Brain microvascular endothelial cell (primary cell): ENCODE measurements around the gene LRRC38.

Experiments
- DNase-seq: peaks from one replicate; pipeline ENCODE4 v3.0.0-alpha.2; 2020
- H3K27ac ChIP-seq: fragments of 250-450 bp; sonication (Bioruptor Pico); 2 replicates; pipeline ENCODE4 v1.5.1; 2020; ENCODE audit warnings: mild to moderate bottlenecking, moderate library complexity
- H3K27me3 ChIP-seq: fragments of 250-450 bp; sonication (Bioruptor Pico); replicated peaks from 2 replicates; pipeline ENCODE4 v1.5.1; 2020; ENCODE audit warnings: mild to moderate bottlenecking
- H3K36me3 ChIP-seq: fragments of 250-450 bp; sonication (Bioruptor Pico); replicated peaks from 2 replicates; pipeline ENCODE4 v1.5.1; 2020; ENCODE audit warnings: mild to moderate bottlenecking
- H3K4me3 ChIP-seq: 2 replicates; pipeline ENCODE4 v1.5.1; 2011; ENCODE audit warnings: low read depth, mild to moderate bottlenecking, control low read depth, low read length, moderate library complexity
- CTCF ChIP-seq: IDR thresholded peaks from 2 replicates; pipeline ENCODE4 v1.5.1; 2011; ENCODE audit warnings: low read depth, mild to moderate bottlenecking, moderate library complexity, low read length, control low read depth, inconsistent platforms; ENCODE audit errors: missing control alignments
- in situ Hi-C: cut with HindIII; loops from 2 replicates; pipeline ENCODE4 v1.10.0; 2017; ENCODE audit warnings: low sequenced_read_pairs, low pct_ligation_motif_present

Gene LRRC38

GRCh38 chr1:13487957-13488356 is 25.8 kb downstream of the LRRC38 start:
- Histone ChIP-seq H3K27ac (no peak overlapping the region), H3K36me3 (no peaks in the 10 kb centered on the region), H3K4me3 (no peak overlapping the region), H3K27me3 (no peaks in the 10 kb centered on the region)
- DNase-seq: no peak
- TF ChIP-seq CTCF: no peak
- in situ Hi-C loops: no loop called here

- in situ Hi-C loops: no loop called here
- H3K27me3 ChIP-seq: no peaks in the 10 kb centered on the region
- no peak for TF ChIP-seq CTCF
Observed at GRCh38 chr1:13487143-13487868, 26.5 kb downstream of the LRRC38 start.

GRCh38 chr1:13483946-13484345 is 29.9 kb downstream of the LRRC38 start:
- H3K36me3 ChIP-seq: no peaks in the 10 kb centered on the region
- no peak overlapping the region for H3K4me3 ChIP-seq
- H3K27ac ChIP-seq: no peak overlapping the region
- in situ Hi-C loops: no loop called here
- no peak for DNase-seq
- no peak for TF ChIP-seq CTCF
- no peaks in the 10 kb centered on the region for H3K27me3 ChIP-seq

More at GRCh38 chr1:13487143-13487868, 26.5 kb downstream of the LRRC38 start:
- no peak overlapping the region for H3K27ac ChIP-seq
- no peaks in the 10 kb centered on the region for H3K36me3 ChIP-seq
- no peak for DNase-seq
- no peak overlapping the region for H3K4me3 ChIP-seq

GRCh38 chr1:13482600-13482999 is 31.2 kb downstream of the LRRC38 start:
- in situ Hi-C loops: no loop called here
- no peak for DNase-seq
- H3K36me3 ChIP-seq: no peaks in the 10 kb centered on the region
- no peak overlapping the region for H3K27ac ChIP-seq
- no peaks in the 10 kb centered on the region for H3K27me3 ChIP-seq
- no peak overlapping the region for H3K4me3 ChIP-seq
- no peak for TF ChIP-seq CTCF

- no peak for TF ChIP-seq CTCF
- Histone ChIP-seq H3K27me3 (no peaks in the 10 kb centered on the region), H3K4me3 (no peak overlapping the region), H3K27ac (no peak overlapping the region), H3K36me3 (no peaks in the 10 kb centered on the region)
- no peak for DNase-seq
- in situ Hi-C loops: no loop called here
Observed at GRCh38 chr1:13479171-13479856, 34.5 kb downstream of the LRRC38 start.

GRCh38 chr1:13478692-13479091 is 35.1 kb downstream of the LRRC38 start:
- no peak overlapping the region for H3K4me3 ChIP-seq
- no peak for TF ChIP-seq CTCF
- no peak overlapping the region for H3K27ac ChIP-seq
- DNase-seq: no peak
- in situ Hi-C loops: no loop called here
- no peaks in the 10 kb centered on the region for H3K36me3 ChIP-seq
- no peaks in the 10 kb centered on the region for H3K27me3 ChIP-seq
